Right lobe of liver (tissue), 6 donors: ENCODE data around the gene TM9SF1. TPM values are rescaled to one million over a fixed set of nuclear protein-coding genes. Genes with fewer than 3 reads are reported as not detected.

Source experiments
- ATAC-seq, 4 donors: fragments of 200-7000 bp; cut with Tn5 transposase; one replicate each; pipeline ENCODE4 v1.9.1; 2020; ENCODE audit warnings: mild to moderate bottlenecking in 4 of 4, moderate library complexity in 4 of 4
- DNase-seq, 3 donors: peaks; one replicate each; pipeline ENCODE4 v3.0.0-alpha.2; 2020
- H3K27ac ChIP-seq, 3 donors: fragments of 200-600 bp; one replicate each; pipeline ENCODE4 v1.8.0; 2022
- H3K27me3 ChIP-seq, 2 donors: fragments of 200-600 bp; one replicate each; pipeline ENCODE4 v1.8.0; 2022
- H3K36me3 ChIP-seq, 4 donors: fragments of 200-600 bp; sonication (generic) in 1 of 4; one replicate each; pipeline versions ENCODE4 v1.5.1 to v1.8.0; 2017 to 2022; ENCODE audit warnings: control low read depth in 1 of 4
- H3K4me1 ChIP-seq, 4 donors: fragments of 200-600 bp; sonication (generic) in 1 of 4; one replicate each; pipeline versions ENCODE4 v1.5.1 to v1.8.0; 2017 to 2022; ENCODE audit warnings: control low read depth in 1 of 4
- H3K4me3 ChIP-seq, 3 donors: fragments of 200-600 bp; one replicate each; pipeline ENCODE4 v1.8.0; 2022
- H3K9me3 ChIP-seq, 4 donors: fragments of 200-600 bp; sonication (generic) in 1 of 4; one replicate each; pipeline versions ENCODE4 v1.5.1 to v1.8.0; 2017 to 2022; ENCODE audit warnings: control low read depth in 1 of 4
- POLR2A ChIP-seq: fragments of 450-650 bp; IDR thresholded peaks from one replicate; pipeline ENCODE4 v1.6.1; 2017; ENCODE audit warnings: antibody characterized with exemption, mild to moderate bottlenecking
- WGBS: methylation state at CpG from one replicate; pipeline ENCODE4 v1.1.6; 2018; ENCODE audit warnings: low coverage, low lambda C conversion rate; ENCODE audit not compliant: insufficient coverage; ENCODE audit errors: missing lambda C conversion rate; 5-methylcytosine and 5-hydroxymethylcytosine counted together
- intact Hi-C, 2 donors: fragments of 100-400 bp; cut with DNase I; formaldehyde crosslinking; loops; one replicate each; pipeline versions ENCODE4 v1.11.2 to v1.14.1; 2022
- total RNA-seq, 6 experiments: library from RNA; depleted of rRNA in 2 of 6; stranded (reverse); fragments of >200 nt in 2 of 6; fragmentation: NEBNext Ultra II Directional in 3 of 6; extraction: Animal tissue kit (Norgen Biotek cat#: 25700) in 3 of 6; gene quantifications; one replicate each; pipeline versions ENCODE4 v1.1.0 to v1.2.4, GENCODE V29; 2016 to 2023
- TF ChIP-seq, protein P1 (sequence below), 4 donors: fragments of 200-600 bp in 3 of 4; fragments of 450-650 bp in 1 of 4; IDR thresholded peaks; one replicate each; pipeline versions ENCODE4 v1.5.1 to v1.8.0; 2016 to 2022; ENCODE audit warnings: antibody characterized with exemption in 4 of 4, mild to moderate bottlenecking in 2 of 4
- donor health status: DM: no; HTN: yes; CAD: no.
- donor health status: DM: no; HTN: no; CAD: no.
- donor health status: DM: no; HTN: no; CAD: no.
- donor health status: DM: no; HTN: yes; CAD: no.
- donor health status: DM: no; HTN: yes; CAD: no.

Gene TM9SF1
- total RNA-seq, 6 experiments from 2014 or later, result 32.1 to 49.8 (median 41.2) TPM

DNA sequence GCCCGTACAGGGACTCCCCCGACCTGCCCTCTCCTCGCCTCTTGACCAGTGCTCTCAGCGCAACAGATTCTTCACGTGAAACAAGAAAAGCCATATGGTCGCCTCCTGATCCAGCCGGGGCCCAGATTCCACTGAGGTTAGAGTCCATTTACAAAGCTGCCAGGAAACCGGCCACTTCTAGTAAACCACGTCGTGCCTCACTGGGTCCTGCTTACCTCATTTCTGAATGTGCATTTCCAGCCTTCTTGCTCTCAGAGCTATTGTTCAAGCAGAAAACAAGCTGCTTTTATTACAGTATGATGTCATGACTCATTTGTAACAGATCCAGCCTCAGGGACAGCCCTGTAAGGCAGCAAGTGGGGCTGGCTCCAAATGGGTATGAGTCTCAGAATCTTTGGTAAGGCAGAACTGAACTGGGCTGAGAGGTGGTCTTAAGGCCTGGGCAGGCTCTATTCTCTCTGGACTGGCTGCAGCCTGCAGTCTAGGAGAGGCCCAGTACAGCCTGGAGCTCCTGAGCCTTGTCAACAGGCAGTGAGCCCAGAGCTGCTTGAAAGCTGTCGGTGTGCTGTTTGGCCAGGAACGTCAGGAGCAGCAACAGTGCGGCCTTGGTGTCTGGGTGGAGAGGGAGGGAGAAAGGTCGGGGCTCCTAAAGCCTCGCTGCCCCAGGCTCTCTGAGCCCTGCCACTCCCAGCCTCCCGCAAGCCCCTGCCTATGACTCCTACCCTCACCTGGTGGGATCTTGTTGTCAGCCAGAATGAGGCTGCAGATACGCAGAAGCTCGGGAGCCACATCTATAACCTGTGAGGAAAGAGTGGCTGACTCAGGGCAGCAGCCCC is 15.1 kb downstream of the TM9SF1 start:
- no peaks in the 10 kb centered on the region for H3K9me3 ChIP-seq
- ATAC-seq (peak; percentile 75 to 87 (median 78)), DNase-seq (peak; percentile 49 to 83 (median 79))
- no peaks in the 10 kb centered on the region for H3K27me3 ChIP-seq
- H3K27ac ChIP-seq, result peak overlapping the region; percentile 54 to 86 (median 80)
- WGBS, result 18% methylated on average over 4 of the region's 18 CpGs
- peaks cover 0 to 23% (median 11%) of the 10 kb centered on the region in 4 donors for H3K4me1 ChIP-seq
- no peak overlapping the region for H3K4me3 ChIP-seq
- intact Hi-C loops, result no loop called here
- TF ChIP-seq, protein P1, sequence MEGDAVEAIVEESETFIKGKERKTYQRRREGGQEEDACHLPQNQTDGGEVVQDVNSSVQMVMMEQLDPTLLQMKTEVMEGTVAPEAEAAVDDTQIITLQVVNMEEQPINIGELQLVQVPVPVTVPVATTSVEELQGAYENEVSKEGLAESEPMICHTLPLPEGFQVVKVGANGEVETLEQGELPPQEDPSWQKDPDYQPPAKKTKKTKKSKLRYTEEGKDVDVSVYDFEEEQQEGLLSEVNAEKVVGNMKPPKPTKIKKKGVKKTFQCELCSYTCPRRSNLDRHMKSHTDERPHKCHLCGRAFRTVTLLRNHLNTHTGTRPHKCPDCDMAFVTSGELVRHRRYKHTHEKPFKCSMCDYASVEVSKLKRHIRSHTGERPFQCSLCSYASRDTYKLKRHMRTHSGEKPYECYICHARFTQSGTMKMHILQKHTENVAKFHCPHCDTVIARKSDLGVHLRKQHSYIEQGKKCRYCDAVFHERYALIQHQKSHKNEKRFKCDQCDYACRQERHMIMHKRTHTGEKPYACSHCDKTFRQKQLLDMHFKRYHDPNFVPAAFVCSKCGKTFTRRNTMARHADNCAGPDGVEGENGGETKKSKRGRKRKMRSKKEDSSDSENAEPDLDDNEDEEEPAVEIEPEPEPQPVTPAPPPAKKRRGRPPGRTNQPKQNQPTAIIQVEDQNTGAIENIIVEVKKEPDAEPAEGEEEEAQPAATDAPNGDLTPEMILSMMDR (IDR thresholded peaks at IDR 0.05), result no peak
- peak; percentile 16 for TF ChIP-seq POLR2A
- peaks cover 0 to 34% (median 15%) of the 10 kb centered on the region in 4 donors for H3K36me3 ChIP-seq

DNA sequence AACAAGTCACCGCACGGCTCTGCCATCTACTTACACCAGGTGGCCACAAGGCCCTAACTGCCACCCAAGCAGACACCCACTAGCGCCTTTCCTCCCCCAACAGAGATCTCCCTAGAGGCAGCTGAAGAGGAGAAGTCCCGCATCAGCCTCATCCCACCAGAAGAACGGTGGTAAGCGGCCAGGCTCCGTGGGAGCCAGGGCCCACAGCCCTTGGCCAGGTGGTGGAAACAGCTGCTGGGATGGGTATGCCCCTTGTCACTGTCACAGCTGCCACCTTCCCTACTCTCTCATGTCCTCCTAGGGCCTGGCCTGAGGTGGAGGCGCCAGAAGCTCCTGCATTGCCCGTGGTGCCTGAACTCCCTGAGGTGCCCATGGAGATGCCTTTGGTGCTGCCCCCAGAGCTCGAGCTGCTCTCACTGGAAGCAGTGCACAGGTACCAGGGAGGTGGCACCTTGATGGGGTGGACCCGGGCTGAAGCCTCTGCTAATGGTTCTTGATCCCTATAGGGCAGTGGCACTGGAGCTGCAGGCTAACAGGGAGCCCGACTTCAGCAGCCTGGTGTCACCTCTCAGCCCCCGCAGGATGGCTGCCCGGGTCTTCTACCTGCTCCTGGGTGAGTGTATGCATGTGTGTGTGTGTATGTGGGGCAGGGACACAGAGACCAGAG is 15.8 kb downstream of the TM9SF1 start:
- H3K4me1 ChIP-seq, result peaks cover 0 to 23% (median 11%) of the 10 kb centered on the region in 4 donors
- DNase-seq (no peak), ATAC-seq (peak in 2 of 4 donors; percentile 2 to 4)
- H3K9me3 ChIP-seq, result no peaks in the 10 kb centered on the region
- intact Hi-C loops, result no loop called here
- H3K4me3 ChIP-seq, result no peak overlapping the region
- peak overlapping the region in 2 of 3 donors; percentile 80 to 86 for H3K27ac ChIP-seq
- 93% methylated on average over 3 of the region's 14 CpGs for WGBS
- H3K27me3 ChIP-seq, result no peaks in the 10 kb centered on the region
- TF ChIP-seq, protein P1 (IDR thresholded peaks at IDR 0.05), result no peak
- TF ChIP-seq POLR2A, result no peak
- H3K36me3 ChIP-seq, result peaks cover 0 to 30% (median 11%) of the 10 kb centered on the region in 4 donors

DNA sequence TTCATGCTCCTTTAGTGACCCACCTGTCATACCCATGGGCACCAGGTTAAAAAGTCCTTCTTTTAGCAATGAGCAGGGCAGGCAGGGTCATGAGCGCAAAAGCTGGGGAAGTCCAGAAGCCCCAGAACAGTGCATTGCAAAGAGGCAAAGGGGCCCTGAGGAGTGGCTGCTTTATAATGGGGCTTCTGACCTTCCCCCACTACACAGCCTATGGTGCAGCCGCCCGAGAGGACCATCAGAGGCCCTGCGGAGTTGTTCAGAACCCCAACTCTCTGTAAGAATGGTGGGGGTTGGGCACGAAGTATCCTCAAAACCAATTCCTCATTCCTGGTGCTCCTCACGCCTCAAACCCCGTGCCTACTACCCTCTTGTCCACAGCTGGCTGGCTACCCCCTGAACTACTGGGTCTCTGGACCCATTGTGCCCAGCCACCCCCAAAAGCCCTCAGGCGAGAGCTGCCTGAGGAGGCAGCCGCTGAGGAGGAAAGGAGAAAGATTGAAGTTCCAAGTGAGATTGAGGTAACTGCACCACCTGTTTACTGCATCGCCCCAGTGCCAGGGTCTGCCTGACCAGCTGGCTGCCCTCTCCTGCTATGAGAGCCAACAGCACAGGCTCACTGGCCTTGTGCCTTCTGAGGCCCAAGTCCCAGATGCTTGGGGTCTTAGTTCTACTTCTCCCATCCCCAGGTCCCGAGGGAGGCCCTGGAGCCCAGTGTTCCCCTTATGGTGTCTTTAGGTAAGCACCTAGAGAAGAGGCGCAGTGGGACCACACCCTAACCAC is 16.7 kb downstream of the TM9SF1 start:
- no peak for TF ChIP-seq POLR2A
- TF ChIP-seq, protein P1 (IDR thresholded peaks at IDR 0.05), result no peak
- peak in 2 of 4 donors; percentile 26 to 49 for ATAC-seq
- H3K27me3 ChIP-seq, result no peaks in the 10 kb centered on the region
- WGBS, result 84% methylated on average over 4 of the region's 12 CpGs
- peak overlapping the region in 2 of 3 donors; percentile 80 to 86 for H3K27ac ChIP-seq
- no peaks in the 10 kb centered on the region for H3K9me3 ChIP-seq
- intact Hi-C loops, result no loop called here
- peak in 1 of 3 donors; percentile 68 for DNase-seq
- no peak overlapping the region for H3K4me3 ChIP-seq
- peaks cover 0 to 23% (median 11%) of the 10 kb centered on the region in 4 donors for H3K4me1 ChIP-seq
- H3K36me3 ChIP-seq, result peaks cover 0 to 23% (median 9%) of the 10 kb centered on the region in 4 donors

DNA sequence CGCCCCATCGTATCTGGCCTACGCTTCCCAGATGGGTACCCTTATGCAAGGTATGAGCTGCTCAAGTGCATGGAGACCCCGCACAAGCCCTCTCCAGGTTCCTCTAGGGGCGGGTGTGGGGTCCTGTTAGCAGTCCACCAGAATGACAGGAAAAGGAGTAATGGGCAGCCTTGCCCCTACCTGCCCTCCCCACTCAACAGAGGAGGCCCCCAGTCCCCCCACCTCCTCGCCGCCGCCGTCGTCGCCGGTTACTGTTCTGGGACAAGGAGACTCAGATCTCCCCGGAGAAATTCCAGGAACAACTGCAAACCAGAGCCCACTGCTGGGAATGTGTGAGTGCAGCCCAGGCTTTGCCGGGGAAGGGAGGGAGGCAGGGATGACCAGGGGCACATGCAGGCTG is 17.4 kb downstream of the TM9SF1 start:
- Histone ChIP-seq H3K27me3 (no peaks in the 10 kb centered on the region), H3K4me3 (no peak overlapping the region), H3K9me3 (no peaks in the 10 kb centered on the region), H3K36me3 (peaks cover 0 to 18% (median 9%) of the 10 kb centered on the region in 4 donors), H3K27ac (no peak overlapping the region), H3K4me1 (peaks cover 0 to 23% (median 11%) of the 10 kb centered on the region in 4 donors)
- no peak for ATAC-seq
- intact Hi-C loops, result no loop called here
- DNase-seq, result no peak
- no peak for TF ChIP-seq POLR2A
- TF ChIP-seq, protein P1 (IDR thresholded peaks at IDR 0.05), result no peak
- 90% methylated on average over 6 of the region's 14 CpGs for WGBS
